PC-3 (cell line): ENCODE measurements around the gene PTPRB. TPM values are rescaled to one million over a fixed set of nuclear protein-coding genes. Genes with fewer than 3 reads are reported as not detected.

ENCODE experiments used
- ATAC-seq: fragments of 200-7000 bp; cut with Tn5 transposase; 2 replicates; pipeline ENCODE4 v1.9.1; 2020; ENCODE audit warnings: mild to moderate bottlenecking, moderate library complexity
- BruUV-seq: library from RNA; stranded (reverse); fragments of 400-500 nt; replicated peaks from 2 replicates; lab custom pipeline; 2021; lab: Mats Ljungman, UMichigan
- CTCF ChIA-PET: fragments of 300-600 bp; sonication (Branson Sonifier 250); formaldehyde crosslinking; loops from one replicate; lab custom pipeline; 2022; ENCODE audit warnings: antibody characterized with exemption; lab: Charles Lee
- POLR2A ChIA-PET: fragments of 300-600 bp; sonication (Branson Sonifier 250); formaldehyde crosslinking; loops from one replicate; lab custom pipeline; 2022; ENCODE audit warnings: antibody characterized with exemption; ENCODE audit not compliant: unreplicated experiment; lab: Charles Lee
- DNase-seq: peaks from one replicate; pipeline ENCODE4 v3.0.0-alpha.2; 2015
- H2AFZ ChIP-seq: fragments of 300-600 bp; sonication (generic); 2 replicates; pipeline ENCODE4 v1.6.0; 2016; ENCODE audit warnings: antibody characterized with exemption, low read length
- H3F3A ChIP-seq: fragments of 300-600 bp; sonication (generic); one replicate; pipeline ENCODE4 v1.6.0; 2017; ENCODE audit warnings: antibody characterized with exemption, low read length, control low read depth, mild to moderate bottlenecking; ENCODE audit not compliant: unreplicated experiment
- H3K27ac ChIP-seq: fragments of 300-600 bp; sonication (generic); 2 replicates; pipeline ENCODE4 v1.5.1; 2016; ENCODE audit warnings: mild to moderate bottlenecking, low read length
- H3K27me3 ChIP-seq: fragments of 300-600 bp; sonication (generic); 2 replicates; pipeline ENCODE4 v1.6.1; 2016; ENCODE audit warnings: low read length, mixed read lengths
- H3K36me3 ChIP-seq: fragments of 300-600 bp; sonication (generic); 2 replicates; pipeline ENCODE4 v1.6.1; 2016; ENCODE audit warnings: low read depth, mixed run types, low read length, mixed read lengths
- H3K4me1 ChIP-seq: fragments of 300-600 bp; sonication (generic); 2 replicates; pipeline ENCODE4 v1.5.1; 2016; ENCODE audit warnings: low read length; ENCODE audit not compliant: insufficient read depth
- H3K4me2 ChIP-seq: fragments of 300-600 bp; sonication (generic); 2 replicates; pipeline ENCODE4 v1.6.0; 2016; ENCODE audit warnings: low read length
- H3K4me3 ChIP-seq: fragments of 300-600 bp; sonication (generic); 2 replicates; pipeline ENCODE4 v1.5.1; 2016; ENCODE audit warnings: mild to moderate bottlenecking, low read length, mixed read lengths
- H3K79me2 ChIP-seq: fragments of 300-600 bp; sonication (generic); 2 replicates; pipeline ENCODE4 v1.6.1; 2017; ENCODE audit warnings: low read length, mixed read lengths
- H3K9ac ChIP-seq: fragments of 300-600 bp; sonication (generic); 2 replicates; pipeline ENCODE4 v1.6.0; 2016; ENCODE audit warnings: mild to moderate bottlenecking, low read length
- H3K9me2 ChIP-seq: fragments of 300-600 bp; sonication (generic); replicated peaks from 2 replicates; pipeline ENCODE4 v1.6.1; 2016; ENCODE audit warnings: mixed run types, low read length, mixed read lengths
- H3K9me3 ChIP-seq: fragments of 300-600 bp; sonication (generic); 2 replicates; pipeline ENCODE4 v1.6.1; 2016; ENCODE audit warnings: low read length, mixed read lengths
- H4K20me1 ChIP-seq: fragments of 300-600 bp; sonication (generic); 2 replicates; pipeline ENCODE4 v1.6.1; 2016; ENCODE audit warnings: low read length, mixed read lengths
- CTCF ChIP-seq: fragments of 300-600 bp; sonication (generic); conservative IDR thresholded peaks from 2 replicates; pipeline ENCODE4 v1.5.1; 2017; ENCODE audit warnings: antibody characterized with exemption, low read depth, mild to moderate bottlenecking, low read length
- EZH2 ChIP-seq: fragments of 300-600 bp; sonication (generic); IDR thresholded peaks from one replicate; pipeline ENCODE4 v1.6.1; 2017; ENCODE audit warnings: antibody characterized with exemption, mild to moderate bottlenecking, low read length; ENCODE audit not compliant: unreplicated experiment
- EZH2phosphoT487 ChIP-seq: fragments of 300-600 bp; sonication (generic); IDR thresholded peaks from 2 replicates; pipeline ENCODE4 v1.6.1; 2018; ENCODE audit warnings: mild to moderate bottlenecking, antibody characterized with exemption, low read length, borderline replicate concordance
- intact Hi-C: fragments of 100-400 bp; cut with micrococcal nuclease; formaldehyde crosslinking; loops from 2 replicates; pipeline ENCODE4 v1.9.0; 2023
- total RNA-seq: library from RNA; depleted of rRNA; stranded (reverse); fragments of >200 nt; gene quantifications from 2 replicates; pipeline ENCODE4 v1.2.3, GENCODE V29; 2014

PTPRB gene
- total RNA-seq, 1 experiment from 2014 or later: 0.66 TPM

- intact Hi-C loops: no loop called here
- CTCF ChIA-PET: no interaction called here
- H3K27ac ChIP-seq: no peak overlapping the region
- H3K9ac ChIP-seq: peak overlapping the region; percentile 60
- POLR2A ChIA-PET: no interaction called here
- H3K4me1 ChIP-seq: peaks cover 12% of the 10 kb centered on the region; the same call in 1 of the 2 replicates
- no peaks in the 10 kb centered on the region for H3K9me2 ChIP-seq
- H4K20me1 ChIP-seq: no peaks in the 10 kb centered on the region
- TF ChIP-seq EZH2 (no peak), EZH2phosphoT487 (no peak), CTCF (no peak)
- no peaks in the 10 kb centered on the region for H3K9me3 ChIP-seq
- BruUV-seq: no TSS peak
- ATAC-seq (peak; percentile 84), DNase-seq (peak; percentile 44)
- no peaks in the 10 kb centered on the region for H3K27me3 ChIP-seq
- no peaks in the 10 kb centered on the region for H3K36me3 ChIP-seq
- peak overlapping the region; percentile 87 for H3K4me2 ChIP-seq
- no peaks in the 10 kb centered on the region for H3F3A ChIP-seq
- peak overlapping the region; percentile 84 for H2AFZ ChIP-seq
- H3K4me3 ChIP-seq: peak overlapping the region; percentile 74
- no peaks in the 10 kb centered on the region for H3K79me2 ChIP-seq
Measured at GRCh38 chr12:70609739-70610491, 27.3 kb downstream of the PTPRB start.

GRCh38 chr12:70609203-70609602 is 28.0 kb downstream of the PTPRB start:
- no peaks in the 10 kb centered on the region for H3F3A ChIP-seq
- ATAC-seq (no peak; the same call in 1 of the 2 replicates), DNase-seq (no peak)
- H3K4me1 ChIP-seq: peaks cover 12% of the 10 kb centered on the region; the same call in 1 of the 2 replicates
- H4K20me1 ChIP-seq: no peaks in the 10 kb centered on the region
- H2AFZ ChIP-seq: peak overlapping the region; percentile 84
- no TSS peak for BruUV-seq
- intact Hi-C loops: no loop called here
- no peak overlapping the region for H3K27ac ChIP-seq
- peak overlapping the region; percentile 87 for H3K4me2 ChIP-seq
- peak overlapping the region; percentile 74 for H3K4me3 ChIP-seq
- no peaks in the 10 kb centered on the region for H3K36me3 ChIP-seq
- H3K27me3 ChIP-seq: no peaks in the 10 kb centered on the region
- TF ChIP-seq CTCF (no peak), EZH2 (no peak)
- no peaks in the 10 kb centered on the region for H3K9me2 ChIP-seq
- ChIA-PET POLR2A (no interaction called here), CTCF (no interaction called here)
- no peaks in the 10 kb centered on the region for H3K79me2 ChIP-seq
- H3K9ac ChIP-seq: peak overlapping the region; percentile 60
- H3K9me3 ChIP-seq: no peaks in the 10 kb centered on the region

- Histone ChIP-seq H3K27me3 (no peaks in the 10 kb centered on the region), H3F3A (no peaks in the 10 kb centered on the region), H3K9me2 (no peaks in the 10 kb centered on the region), H3K27ac (no peak overlapping the region), H4K20me1 (no peaks in the 10 kb centered on the region), H3K4me3 (no peak overlapping the region), H3K36me3 (no peaks in the 10 kb centered on the region), H2AFZ (no peak overlapping the region), H3K9ac (no peak overlapping the region), H3K4me1 (peaks cover 16% of the 10 kb centered on the region; the same call in 1 of the 2 replicates), H3K4me2 (no peak overlapping the region), H3K79me2 (no peaks in the 10 kb centered on the region), H3K9me3 (no peaks in the 10 kb centered on the region)
- ATAC-seq (no peak), DNase-seq (no peak)
- POLR2A ChIA-PET: no interaction called here
- CTCF ChIA-PET: no interaction called here
- TF ChIP-seq EZH2: no peak
- no peak for TF ChIP-seq EZH2phosphoT487
- TF ChIP-seq CTCF: no peak
- intact Hi-C loops: no loop called here
- BruUV-seq: no TSS peak
Measured at GRCh38 chr12:70608184-70608583, 29.0 kb downstream of the PTPRB start.
